PC-3 (cell line): ENCODE results near the gene LRRC70. TPM values are rescaled to one million over a fixed set of nuclear protein-coding genes. Genes with fewer than 3 reads are reported as not detected.

Experiments
- ATAC-seq: fragments of 200-7000 bp; cut with Tn5 transposase; 2 replicates; pipeline ENCODE4 v1.9.1; 2020; ENCODE audit warnings: mild to moderate bottlenecking, moderate library complexity
- BruUV-seq: library from RNA; stranded (reverse); fragments of 400-500 nt; replicated peaks from 2 replicates; lab custom pipeline; 2021; lab: Mats Ljungman, UMichigan
- CTCF ChIA-PET: fragments of 300-600 bp; sonication (Branson Sonifier 250); formaldehyde crosslinking; loops from one replicate; lab custom pipeline; 2022; ENCODE audit warnings: antibody characterized with exemption; lab: Charles Lee
- POLR2A ChIA-PET: fragments of 300-600 bp; sonication (Branson Sonifier 250); formaldehyde crosslinking; loops from one replicate; lab custom pipeline; 2022; ENCODE audit warnings: antibody characterized with exemption; ENCODE audit not compliant: unreplicated experiment; lab: Charles Lee
- DNase-seq: peaks from one replicate; pipeline ENCODE4 v3.0.0-alpha.2; 2015
- H2AFZ ChIP-seq: fragments of 300-600 bp; sonication (generic); 2 replicates; pipeline ENCODE4 v1.6.0; 2016; ENCODE audit warnings: antibody characterized with exemption, low read length
- H3F3A ChIP-seq: fragments of 300-600 bp; sonication (generic); one replicate; pipeline ENCODE4 v1.6.0; 2017; ENCODE audit warnings: antibody characterized with exemption, low read length, control low read depth, mild to moderate bottlenecking; ENCODE audit not compliant: unreplicated experiment
- H3K27ac ChIP-seq: fragments of 300-600 bp; sonication (generic); 2 replicates; pipeline ENCODE4 v1.5.1; 2016; ENCODE audit warnings: mild to moderate bottlenecking, low read length
- H3K27me3 ChIP-seq: fragments of 300-600 bp; sonication (generic); 2 replicates; pipeline ENCODE4 v1.6.1; 2016; ENCODE audit warnings: low read length, mixed read lengths
- H3K36me3 ChIP-seq: fragments of 300-600 bp; sonication (generic); 2 replicates; pipeline ENCODE4 v1.6.1; 2016; ENCODE audit warnings: low read depth, mixed run types, low read length, mixed read lengths
- H3K4me1 ChIP-seq: fragments of 300-600 bp; sonication (generic); 2 replicates; pipeline ENCODE4 v1.5.1; 2016; ENCODE audit warnings: low read length; ENCODE audit not compliant: insufficient read depth
- H3K4me2 ChIP-seq: fragments of 300-600 bp; sonication (generic); 2 replicates; pipeline ENCODE4 v1.6.0; 2016; ENCODE audit warnings: low read length
- H3K4me3 ChIP-seq: fragments of 300-600 bp; sonication (generic); 2 replicates; pipeline ENCODE4 v1.5.1; 2016; ENCODE audit warnings: mild to moderate bottlenecking, low read length, mixed read lengths
- H3K79me2 ChIP-seq: fragments of 300-600 bp; sonication (generic); 2 replicates; pipeline ENCODE4 v1.6.1; 2017; ENCODE audit warnings: low read length, mixed read lengths
- H3K9ac ChIP-seq: fragments of 300-600 bp; sonication (generic); 2 replicates; pipeline ENCODE4 v1.6.0; 2016; ENCODE audit warnings: mild to moderate bottlenecking, low read length
- H3K9me2 ChIP-seq: fragments of 300-600 bp; sonication (generic); replicated peaks from 2 replicates; pipeline ENCODE4 v1.6.1; 2016; ENCODE audit warnings: mixed run types, low read length, mixed read lengths
- H3K9me3 ChIP-seq: fragments of 300-600 bp; sonication (generic); 2 replicates; pipeline ENCODE4 v1.6.1; 2016; ENCODE audit warnings: low read length, mixed read lengths
- H4K20me1 ChIP-seq: fragments of 300-600 bp; sonication (generic); 2 replicates; pipeline ENCODE4 v1.6.1; 2016; ENCODE audit warnings: low read length, mixed read lengths
- CTCF ChIP-seq: fragments of 300-600 bp; sonication (generic); conservative IDR thresholded peaks from 2 replicates; pipeline ENCODE4 v1.5.1; 2017; ENCODE audit warnings: antibody characterized with exemption, low read depth, mild to moderate bottlenecking, low read length
- EZH2 ChIP-seq: fragments of 300-600 bp; sonication (generic); IDR thresholded peaks from one replicate; pipeline ENCODE4 v1.6.1; 2017; ENCODE audit warnings: antibody characterized with exemption, mild to moderate bottlenecking, low read length; ENCODE audit not compliant: unreplicated experiment
- EZH2phosphoT487 ChIP-seq: fragments of 300-600 bp; sonication (generic); IDR thresholded peaks from 2 replicates; pipeline ENCODE4 v1.6.1; 2018; ENCODE audit warnings: mild to moderate bottlenecking, antibody characterized with exemption, low read length, borderline replicate concordance
- intact Hi-C: fragments of 100-400 bp; cut with micrococcal nuclease; formaldehyde crosslinking; loops from 2 replicates; pipeline ENCODE4 v1.9.0; 2023
- total RNA-seq: library from RNA; depleted of rRNA; stranded (reverse); fragments of >200 nt; gene quantifications from 2 replicates; pipeline ENCODE4 v1.2.3, GENCODE V29; 2014

LRRC70 gene
- total RNA-seq, 1 experiment from 2014 or later, result 1.5 TPM

GRCh38 chr5:62568143-62568542, 10.5 kb upstream of the LRRC70 start:
- Histone ChIP-seq H3F3A (no peaks in the 10 kb centered on the region), H3K27ac (no peak overlapping the region), H3K9ac (no peak overlapping the region), H3K9me3 (no peaks in the 10 kb centered on the region), H3K79me2 (no peaks in the 10 kb centered on the region), H3K36me3 (peaks cover 17% of the 10 kb centered on the region), H2AFZ (no peak overlapping the region), H3K4me3 (no peak overlapping the region), H3K4me2 (no peak overlapping the region), H4K20me1 (no peaks in the 10 kb centered on the region), H3K9me2 (no peaks in the 10 kb centered on the region), H3K4me1 (no peaks in the 10 kb centered on the region), H3K27me3 (no peaks in the 10 kb centered on the region)
- no TSS peak for BruUV-seq
- CTCF ChIA-PET, result no interaction called here
- TF ChIP-seq EZH2phosphoT487 (no peak), EZH2 (no peak), CTCF (no peak)
- no peak for DNase-seq
- ATAC-seq, result no peak
- intact Hi-C loops, result no loop called here
- POLR2A ChIA-PET, result no interaction called here

GRCh38 chr5:62568800-62569432, 9.7 kb upstream of the LRRC70 start:
- Histone ChIP-seq H3K27me3 (no peaks in the 10 kb centered on the region), H3K4me1 (no peaks in the 10 kb centered on the region), H2AFZ (no peak overlapping the region), H3K9me3 (no peaks in the 10 kb centered on the region), H3K9me2 (no peaks in the 10 kb centered on the region), H3K4me3 (no peak overlapping the region), H3K36me3 (peaks cover 17% of the 10 kb centered on the region), H3K9ac (no peak overlapping the region), H3K27ac (no peak overlapping the region), H3K4me2 (no peak overlapping the region), H4K20me1 (no peaks in the 10 kb centered on the region), H3F3A (no peaks in the 10 kb centered on the region), H3K79me2 (no peaks in the 10 kb centered on the region)
- ATAC-seq (no peak), DNase-seq (no peak)
- intact Hi-C loops, result no loop called here
- POLR2A ChIA-PET, result no interaction called here
- no peak for TF ChIP-seq CTCF
- no peak for TF ChIP-seq EZH2
- TF ChIP-seq EZH2phosphoT487, result no peak
- CTCF ChIA-PET, result no interaction called here
- no TSS peak for BruUV-seq

- Histone ChIP-seq H3K9ac (no peak overlapping the region), H3K27ac (no peak overlapping the region), H2AFZ (no peak overlapping the region), H3K4me2 (no peak overlapping the region), H3K9me2 (no peaks in the 10 kb centered on the region), H3K27me3 (no peaks in the 10 kb centered on the region), H4K20me1 (no peaks in the 10 kb centered on the region), H3K79me2 (no peaks in the 10 kb centered on the region), H3F3A (no peaks in the 10 kb centered on the region), H3K36me3 (peaks cover 17% of the 10 kb centered on the region), H3K4me3 (no peak overlapping the region), H3K4me1 (no peaks in the 10 kb centered on the region), H3K9me3 (no peaks in the 10 kb centered on the region)
- no peak for DNase-seq
- BruUV-seq, result no TSS peak
- CTCF ChIA-PET, result no interaction called here
- TF ChIP-seq EZH2phosphoT487, result no peak
- no peak for TF ChIP-seq CTCF
- TF ChIP-seq EZH2, result no peak
- intact Hi-C loops, result no loop called here
- POLR2A ChIA-PET, result no interaction called here
- no peak for ATAC-seq
Measured at GRCh38 chr5:62569470-62569869, 9.1 kb upstream of the LRRC70 start.
